ENCODE results near the gene WDR27.
"Not testable (repeated sequence)": the region's sequence is repeated elsewhere in the genome, so short reads cannot be mapped to it uniquely, and the experiment has no call there.

WDR27 gene

GRCh38 chr6:169702840-169703246, 1.0 kb upstream of the WDR27 start:
- peaks cover 19% of the 10 kb centered on the region for H3K36me3 ChIP-seq (ENCODE audit: control insufficient read depth, low read depth, low read length)
- H3K4me3 ChIP-seq (ENCODE audit: low read length), result peak overlapping the region; percentile 93
- H3K9ac ChIP-seq (ENCODE audit: low read length), result peak overlapping the region; percentile 89
- no peaks in the 10 kb centered on the region for H3K27me3 ChIP-seq (ENCODE audit: control insufficient read depth, insufficient read depth, low read length)
- H3K9me3 ChIP-seq (ENCODE audit: control insufficient read depth, low read depth, low read length), result no peaks in the 10 kb centered on the region
- H3K27ac ChIP-seq (ENCODE audit: low read length), result peak overlapping the region; percentile 80
- H3K4me1 ChIP-seq (ENCODE audit: control insufficient read depth, low read depth, low read length), result peaks cover 23% of the 10 kb centered on the region

DNA sequence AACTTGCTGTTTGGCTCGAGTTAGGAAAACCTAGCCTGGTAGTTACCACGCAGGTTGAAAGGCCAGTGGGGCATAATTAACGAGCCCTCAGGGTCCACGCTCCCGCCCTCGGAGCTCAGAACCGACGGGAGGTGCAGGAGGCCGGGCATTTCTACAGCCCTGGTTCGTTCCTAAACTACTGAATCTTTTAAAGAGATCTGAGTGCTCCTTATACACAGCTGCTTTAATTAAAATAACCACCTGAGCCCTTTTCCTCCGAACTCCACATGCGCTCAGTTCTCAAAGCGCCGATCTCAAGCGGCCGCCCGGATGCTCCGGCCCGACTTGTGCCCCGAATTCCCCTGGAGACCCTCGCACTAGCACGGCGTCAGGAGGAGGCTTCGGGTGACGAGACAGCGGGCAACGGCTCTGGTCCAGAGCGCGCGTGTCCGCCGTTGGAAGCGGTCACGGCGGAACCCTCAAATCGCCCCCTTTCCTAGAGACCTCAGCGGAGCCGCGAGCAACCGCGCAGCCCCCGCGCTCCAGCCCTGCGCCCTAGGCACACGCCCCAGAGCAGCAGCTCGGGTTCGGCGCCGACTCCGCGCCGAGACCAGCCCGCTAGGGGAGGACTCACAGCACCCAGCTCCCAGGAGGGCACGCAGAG, 397 bp downstream of the WDR27 start:
- H3K9ac ChIP-seq (ENCODE audit: low read length), result peak overlapping the region; percentile 89
- H3K4me1 ChIP-seq (ENCODE audit: control insufficient read depth, low read depth, low read length), result peaks cover 23% of the 10 kb centered on the region
- H3K27me3 ChIP-seq (ENCODE audit: control insufficient read depth, insufficient read depth, low read length), result no peaks in the 10 kb centered on the region
- H3K9me3 ChIP-seq (ENCODE audit: control insufficient read depth, low read depth, low read length), result no peaks in the 10 kb centered on the region
- peak overlapping the region; percentile 27 for H3K27ac ChIP-seq (ENCODE audit: low read length)
- H3K4me3 ChIP-seq (ENCODE audit: low read length), result peak overlapping the region; percentile 93
- peaks cover 12% of the 10 kb centered on the region for H3K36me3 ChIP-seq (ENCODE audit: control insufficient read depth, low read depth, low read length)

- Histone ChIP-seq H3K9me3 (ENCODE audit: control insufficient read depth, low read depth, low read length) (no peaks in the 10 kb centered on the region), H3K4me3 (ENCODE audit: low read length) (peak overlapping the region; percentile 93), H3K36me3 (ENCODE audit: control insufficient read depth, low read depth, low read length) (peaks cover 9% of the 10 kb centered on the region), H3K4me1 (ENCODE audit: control insufficient read depth, low read depth, low read length) (peaks cover 23% of the 10 kb centered on the region), H3K27ac (ENCODE audit: low read length) (no peak overlapping the region), H3K9ac (ENCODE audit: low read length) (no peak overlapping the region), H3K27me3 (ENCODE audit: control insufficient read depth, insufficient read depth, low read length) (no peaks in the 10 kb centered on the region)
These were observed 1.5 kb downstream of the WDR27 start for GRCh38 chr6:169700296-169700695.

- not testable (repeated sequence) for H3K4me3 ChIP-seq (ENCODE audit: low read length); H3K27ac ChIP-seq (ENCODE audit: low read length); H3K36me3 ChIP-seq (ENCODE audit: control insufficient read depth, low read depth, low read length); H3K9me3 ChIP-seq (ENCODE audit: control insufficient read depth, low read depth, low read length); H3K27me3 ChIP-seq (ENCODE audit: control insufficient read depth, insufficient read depth, low read length); H3K9ac ChIP-seq (ENCODE audit: low read length)
- peaks cover 10% of the 10 kb centered on the region for H3K4me1 ChIP-seq (ENCODE audit: control insufficient read depth, low read depth, low read length)
These were observed 4.7 kb downstream of the WDR27 start for GRCh38 chr6:169697115-169697514.

- H3K9ac ChIP-seq (ENCODE audit: low read length), result no peak overlapping the region
- H3K4me1 ChIP-seq (ENCODE audit: control insufficient read depth, low read depth, low read length), result peaks cover under 1% of the 10 kb centered on the region
- H3K27me3 ChIP-seq (ENCODE audit: control insufficient read depth, insufficient read depth, low read length), result no peaks in the 10 kb centered on the region
- no peak overlapping the region for H3K27ac ChIP-seq (ENCODE audit: low read length)
- H3K4me3 ChIP-seq (ENCODE audit: low read length), result no peak overlapping the region
- no peaks in the 10 kb centered on the region for H3K9me3 ChIP-seq (ENCODE audit: control insufficient read depth, low read depth, low read length)
- H3K36me3 ChIP-seq (ENCODE audit: control insufficient read depth, low read depth, low read length), result peaks cover 7% of the 10 kb centered on the region
These were observed 6.7 kb downstream of the WDR27 start for GRCh38 chr6:169695131-169695530.

DNA sequence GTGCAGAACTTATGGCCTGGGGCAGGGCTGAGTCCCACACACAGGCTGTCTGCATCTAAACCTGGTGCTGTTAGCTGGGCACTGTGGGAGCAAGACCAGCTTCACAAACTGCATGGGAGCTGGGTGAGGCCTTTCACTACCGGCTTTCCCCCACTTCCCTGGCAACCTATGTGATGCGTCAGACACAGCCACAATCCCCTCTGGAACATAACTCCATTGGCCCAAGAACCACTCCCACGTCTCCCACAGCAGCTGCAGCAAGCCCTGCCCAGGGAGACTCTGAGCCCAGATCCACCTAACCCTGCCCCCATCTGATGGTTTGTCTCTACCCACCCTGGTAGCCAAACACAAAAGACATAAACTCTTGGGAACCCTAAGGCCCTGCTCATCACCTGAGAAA, 9.3 kb downstream of the WDR27 start:
- H3K9me3 ChIP-seq (ENCODE audit: control insufficient read depth, low read depth, low read length), result no peaks in the 10 kb centered on the region
- no peak overlapping the region for H3K9ac ChIP-seq (ENCODE audit: low read length)
- H3K4me1 ChIP-seq (ENCODE audit: control insufficient read depth, low read depth, low read length), result no peaks in the 10 kb centered on the region
- H3K4me3 ChIP-seq (ENCODE audit: low read length), result no peak overlapping the region
- no peaks in the 10 kb centered on the region for H3K27me3 ChIP-seq (ENCODE audit: control insufficient read depth, insufficient read depth, low read length)
- H3K27ac ChIP-seq (ENCODE audit: low read length), result no peak overlapping the region
- H3K36me3 ChIP-seq (ENCODE audit: control insufficient read depth, low read depth, low read length), result peaks cover 19% of the 10 kb centered on the region

DNA sequence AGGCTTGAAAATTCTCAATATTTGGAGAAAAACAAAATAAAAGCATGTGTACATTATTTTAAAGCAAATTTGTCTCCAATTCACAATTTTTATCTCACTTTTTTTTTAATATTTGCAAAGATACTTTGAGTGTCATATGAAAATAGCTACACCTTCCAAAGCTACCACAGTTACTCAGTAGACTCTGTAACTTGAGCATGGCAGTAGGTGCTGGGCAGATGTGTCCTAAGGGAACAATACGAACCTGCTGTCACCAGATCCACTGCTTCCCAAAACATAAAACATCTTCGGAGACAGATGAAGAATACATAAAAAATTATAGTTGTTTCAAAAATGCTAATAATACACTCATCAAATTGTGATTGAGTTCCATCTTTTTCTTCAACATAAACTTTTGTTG, 10.6 kb downstream of the WDR27 start:
- Histone ChIP-seq H3K27ac (ENCODE audit: low read length) (no peak overlapping the region), H3K9ac (ENCODE audit: low read length) (no peak overlapping the region), H3K4me3 (ENCODE audit: low read length) (no peak overlapping the region), H3K27me3 (ENCODE audit: control insufficient read depth, insufficient read depth, low read length) (no peaks in the 10 kb centered on the region), H3K4me1 (ENCODE audit: control insufficient read depth, low read depth, low read length) (no peaks in the 10 kb centered on the region), H3K9me3 (ENCODE audit: control insufficient read depth, low read depth, low read length) (peaks cover 2% of the 10 kb centered on the region), H3K36me3 (ENCODE audit: control insufficient read depth, low read depth, low read length) (peaks cover 27% of the 10 kb centered on the region)

GRCh38 chr6:169689287-169689686, 12.5 kb downstream of the WDR27 start:
- Histone ChIP-seq H3K27me3 (ENCODE audit: control insufficient read depth, insufficient read depth, low read length) (no peaks in the 10 kb centered on the region), H3K27ac (ENCODE audit: low read length) (no peak overlapping the region), H3K4me1 (ENCODE audit: control insufficient read depth, low read depth, low read length) (no peaks in the 10 kb centered on the region), H3K36me3 (ENCODE audit: control insufficient read depth, low read depth, low read length) (peaks cover 28% of the 10 kb centered on the region), H3K9me3 (ENCODE audit: control insufficient read depth, low read depth, low read length) (peaks cover 7% of the 10 kb centered on the region), H3K4me3 (ENCODE audit: low read length) (no peak overlapping the region), H3K9ac (ENCODE audit: low read length) (no peak overlapping the region)

GRCh38 chr6:169685860-169686259, 16.0 kb downstream of the WDR27 start:
- no peak overlapping the region for H3K4me3 ChIP-seq (ENCODE audit: low read length)
- peaks cover 28% of the 10 kb centered on the region for H3K36me3 ChIP-seq (ENCODE audit: control insufficient read depth, low read depth, low read length)
- H3K9ac ChIP-seq (ENCODE audit: low read length), result no peak overlapping the region
- H3K9me3 ChIP-seq (ENCODE audit: control insufficient read depth, low read depth, low read length), result peaks cover 7% of the 10 kb centered on the region
- H3K27ac ChIP-seq (ENCODE audit: low read length), result no peak overlapping the region
- H3K27me3 ChIP-seq (ENCODE audit: control insufficient read depth, insufficient read depth, low read length), result no peaks in the 10 kb centered on the region
- H3K4me1 ChIP-seq (ENCODE audit: control insufficient read depth, low read depth, low read length), result no peaks in the 10 kb centered on the region

DNA sequence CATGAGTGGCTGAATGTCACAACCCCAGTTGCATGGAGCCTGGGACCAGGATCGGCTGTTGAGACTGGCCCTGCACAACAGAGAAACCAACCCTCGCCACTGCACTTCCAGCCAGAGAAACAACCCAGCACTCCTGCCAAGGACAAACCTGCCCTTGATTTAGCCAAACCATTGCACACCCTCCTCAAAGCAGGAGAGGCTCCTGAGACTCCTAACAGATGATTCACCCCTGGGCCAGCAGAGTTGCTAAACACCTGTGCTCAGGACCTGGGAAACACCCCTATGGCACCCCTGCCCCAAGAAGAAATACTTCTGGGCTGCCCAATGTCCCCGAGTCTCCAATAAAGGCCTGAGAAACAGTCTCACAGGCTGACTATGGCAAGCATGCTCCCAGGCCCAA, 17.8 kb downstream of the WDR27 start:
- H3K9ac ChIP-seq (ENCODE audit: low read length), result no peak overlapping the region
- H3K4me3 ChIP-seq (ENCODE audit: low read length), result no peak overlapping the region
- peaks cover 7% of the 10 kb centered on the region for H3K9me3 ChIP-seq (ENCODE audit: control insufficient read depth, low read depth, low read length)
- peaks cover 26% of the 10 kb centered on the region for H3K36me3 ChIP-seq (ENCODE audit: control insufficient read depth, low read depth, low read length)
- H3K4me1 ChIP-seq (ENCODE audit: control insufficient read depth, low read depth, low read length), result no peaks in the 10 kb centered on the region
- no peak overlapping the region for H3K27ac ChIP-seq (ENCODE audit: low read length)
- no peaks in the 10 kb centered on the region for H3K27me3 ChIP-seq (ENCODE audit: control insufficient read depth, insufficient read depth, low read length)

DNA sequence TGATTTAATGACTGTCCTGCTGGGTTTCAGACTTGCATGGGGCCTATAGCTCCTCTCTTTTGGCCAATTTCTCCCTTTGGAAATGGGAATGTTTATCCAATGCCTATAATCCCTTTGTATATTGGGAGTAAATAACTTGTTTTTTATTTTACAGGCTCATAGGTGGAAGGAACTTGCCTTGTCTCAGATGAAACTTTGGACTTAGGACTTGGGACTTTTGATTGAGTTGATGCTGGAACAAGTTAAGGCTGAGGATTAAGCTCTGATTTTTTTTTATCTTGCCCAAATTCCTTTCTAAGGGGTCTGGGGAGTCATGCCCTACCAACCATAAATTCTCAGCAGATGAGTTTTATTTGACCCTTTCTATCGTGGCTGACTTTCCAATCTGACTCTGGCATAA, 23.5 kb downstream of the WDR27 start:
- H3K27ac ChIP-seq (ENCODE audit: low read length), result no peak overlapping the region
- H3K4me3 ChIP-seq (ENCODE audit: low read length), result no peak overlapping the region
- H3K36me3 ChIP-seq (ENCODE audit: control insufficient read depth, low read depth, low read length), result no peaks in the 10 kb centered on the region
- no peaks in the 10 kb centered on the region for H3K27me3 ChIP-seq (ENCODE audit: control insufficient read depth, insufficient read depth, low read length)
- no peaks in the 10 kb centered on the region for H3K4me1 ChIP-seq (ENCODE audit: control insufficient read depth, low read depth, low read length)
- H3K9ac ChIP-seq (ENCODE audit: low read length), result no peak overlapping the region
- H3K9me3 ChIP-seq (ENCODE audit: control insufficient read depth, low read depth, low read length), result no peaks in the 10 kb centered on the region

GRCh38 chr6:169677096-169677495, 24.7 kb downstream of the WDR27 start:
- no peaks in the 10 kb centered on the region for H3K4me1 ChIP-seq (ENCODE audit: control insufficient read depth, low read depth, low read length)
- H3K36me3 ChIP-seq (ENCODE audit: control insufficient read depth, low read depth, low read length), result peaks cover 5% of the 10 kb centered on the region
- H3K27me3 ChIP-seq (ENCODE audit: control insufficient read depth, insufficient read depth, low read length), result no peaks in the 10 kb centered on the region
- H3K9ac ChIP-seq (ENCODE audit: low read length), result no peak overlapping the region
- no peaks in the 10 kb centered on the region for H3K9me3 ChIP-seq (ENCODE audit: control insufficient read depth, low read depth, low read length)
- H3K27ac ChIP-seq (ENCODE audit: low read length), result no peak overlapping the region
- H3K4me3 ChIP-seq (ENCODE audit: low read length), result no peak overlapping the region
